Activated T-cell treated with anti-CD3 and anti-CD28 coated beads, Interleukin-2, amount 50 U/mL, for 48 hours (primary cell): ENCODE data around the gene PFKL.

Experiments used
- DNase-seq, 2 experiments: peaks; one replicate each; pipeline ENCODE4 v3.0.0-alpha.2; 2020

The PFKL gene

GRCh38 chr21:44314561-44314960 is 14.7 kb downstream of the PFKL start:
- no peak for DNase-seq

DNA sequence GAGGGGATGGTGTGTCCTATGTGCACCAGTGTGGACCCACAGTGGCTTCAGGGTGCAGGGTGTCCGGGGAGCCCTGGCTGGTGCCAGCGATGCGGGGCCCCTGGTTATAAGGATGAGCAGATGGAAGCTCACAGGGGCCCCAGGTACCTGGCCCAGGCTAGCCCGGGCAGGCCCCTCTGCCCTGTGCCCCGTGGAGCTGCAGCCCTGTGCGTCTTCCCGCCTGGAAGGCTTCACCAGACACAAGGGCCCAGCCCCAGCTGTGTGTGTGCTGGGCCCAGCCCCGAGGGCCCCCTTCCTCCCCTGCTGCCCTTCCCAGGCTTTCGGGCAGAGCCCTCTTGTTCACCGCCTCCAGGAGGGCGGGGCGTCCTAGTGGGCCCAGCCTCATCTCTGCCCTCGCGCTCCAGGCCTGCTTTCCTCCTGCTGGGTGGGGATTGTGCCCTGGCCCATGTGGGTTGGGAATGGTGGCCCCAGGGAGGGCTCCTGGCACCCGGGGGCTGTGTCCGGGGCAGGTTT is 15.9 kb downstream of the PFKL start:
- DNase-seq: no peak

GRCh38 chr21:44316277-44316900 is 16.5 kb downstream of the PFKL start:
- no peak for DNase-seq

- DNase-seq: no peak
Measured at GRCh38 chr21:44317241-44317782, 17.5 kb downstream of the PFKL start.

- DNase-seq: no peak
Measured at GRCh38 chr21:44317871-44318270, 18.0 kb downstream of the PFKL start.

DNA sequence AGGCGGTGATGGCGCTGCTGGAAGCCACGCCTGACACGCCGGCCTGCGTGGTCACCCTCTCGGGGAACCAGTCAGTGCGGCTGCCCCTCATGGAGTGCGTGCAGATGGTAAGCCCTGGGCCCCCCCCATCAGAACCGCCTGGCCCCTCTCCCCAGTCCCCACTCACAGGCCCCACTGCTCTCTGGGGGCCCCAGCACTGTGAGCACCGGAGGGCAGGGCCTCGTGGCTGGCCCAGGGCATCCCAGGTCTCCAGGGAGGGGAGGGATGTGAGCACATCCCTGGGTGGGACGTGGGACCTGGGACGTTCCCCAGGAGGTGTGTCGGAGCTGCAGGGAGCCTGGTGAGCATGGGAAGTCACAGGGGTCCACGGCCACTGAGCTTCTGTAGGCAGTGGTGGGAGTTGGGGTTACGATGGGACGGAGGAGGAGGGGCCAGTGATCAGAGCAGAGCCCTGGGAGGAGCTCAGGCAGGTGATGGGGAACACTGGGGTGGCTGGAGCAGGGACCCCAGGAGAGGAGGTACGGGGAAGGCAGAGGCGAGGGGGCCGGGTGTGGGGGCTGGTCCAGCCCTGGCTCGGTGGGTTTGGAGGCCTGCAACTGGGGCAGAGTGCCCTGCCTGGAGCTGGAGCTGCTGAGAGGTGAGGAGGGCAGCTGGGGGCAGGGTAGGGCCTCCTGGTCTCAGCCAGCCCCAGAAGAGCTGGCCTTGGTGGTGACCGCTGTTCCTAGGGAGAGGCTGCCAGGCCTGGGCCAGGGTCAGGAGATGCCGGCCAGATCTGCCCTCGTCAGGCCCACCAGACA is 18.8 kb downstream of the PFKL start:
- no peak for DNase-seq

DNA sequence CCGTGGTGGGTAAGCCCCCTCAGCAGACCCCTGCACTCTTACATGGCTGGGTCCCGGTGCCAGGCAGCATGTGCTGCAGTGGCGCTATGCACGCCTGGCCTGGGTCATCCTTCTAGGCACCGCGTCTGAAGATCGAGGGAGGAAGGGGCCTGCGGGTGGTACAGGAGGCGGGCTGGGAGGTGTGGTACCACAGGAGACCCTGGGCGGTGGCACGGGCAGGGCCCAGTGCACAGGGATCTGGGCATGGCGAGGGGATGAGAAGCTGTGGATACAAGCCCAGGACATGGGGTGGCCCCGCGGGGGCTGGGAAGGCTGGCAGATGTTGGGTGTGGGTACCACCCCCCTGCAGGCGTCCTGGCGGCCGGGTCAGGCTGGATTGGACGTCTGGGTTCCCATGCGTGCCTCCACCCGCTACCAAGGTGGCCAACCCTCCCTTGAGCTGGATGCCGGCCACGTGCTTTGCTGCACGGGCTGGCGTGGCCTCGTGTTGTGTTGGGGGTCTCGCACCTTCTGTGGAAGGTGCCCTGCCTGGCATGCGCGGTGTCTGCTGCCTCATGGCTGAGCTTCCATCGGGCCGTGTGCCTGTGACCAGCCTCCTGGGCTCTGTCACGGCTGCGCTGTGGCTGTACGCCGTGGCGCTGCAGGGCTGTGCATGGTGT is 19.7 kb downstream of the PFKL start:
- no peak for DNase-seq

DNA sequence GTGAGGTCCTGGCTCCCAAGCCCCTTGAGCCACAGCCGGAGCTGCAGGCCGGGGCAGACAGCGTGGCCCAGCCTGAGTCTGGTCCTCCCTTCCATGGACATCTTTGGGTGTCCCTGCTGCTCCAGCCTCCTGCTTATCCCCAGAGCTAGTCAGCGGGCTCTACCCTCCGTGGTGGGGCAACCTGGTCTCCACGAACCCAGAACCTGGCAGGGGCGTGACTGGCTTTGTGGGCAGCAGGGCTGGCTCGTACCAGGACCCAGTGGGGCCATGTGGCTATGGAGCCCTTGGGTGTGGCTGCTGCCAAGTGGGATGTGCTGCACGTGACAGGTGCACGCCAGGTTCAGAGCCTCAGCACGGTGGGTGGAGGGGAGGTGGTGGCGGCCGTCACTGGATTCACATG is 21.0 kb downstream of the PFKL start:
- DNase-seq: no peak

DNA sequence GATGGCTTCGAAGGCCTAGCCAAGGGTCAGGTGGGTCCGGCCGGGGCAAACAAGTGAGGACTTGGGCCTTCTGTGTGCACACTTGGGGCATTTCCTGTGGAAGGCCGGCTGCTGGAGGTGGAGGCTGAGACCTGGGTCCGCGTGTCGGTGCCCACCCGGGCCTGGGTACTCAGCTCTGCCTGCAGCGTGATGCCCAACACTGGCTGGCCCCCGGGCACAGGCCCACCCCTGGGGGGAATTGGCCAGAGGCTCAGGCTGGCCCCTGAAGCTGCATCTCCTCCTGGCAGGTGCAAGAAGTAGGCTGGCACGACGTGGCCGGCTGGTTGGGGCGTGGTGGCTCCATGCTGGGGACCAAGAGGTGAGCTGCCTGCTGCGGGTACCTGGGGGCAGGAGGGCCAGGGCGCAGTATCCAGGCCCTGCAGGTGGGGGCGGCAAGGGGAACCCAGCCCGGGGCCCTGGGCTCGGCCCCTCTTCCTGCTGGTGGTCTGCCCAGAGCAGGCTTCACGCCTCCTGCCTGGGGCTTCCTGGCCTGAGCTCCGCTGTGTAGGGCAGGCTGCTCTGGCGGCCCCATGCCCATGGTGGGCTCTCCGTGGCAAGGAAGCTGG is 22.1 kb downstream of the PFKL start:
- DNase-seq: no peak

- DNase-seq: no peak
Measured at GRCh38 chr21:44322621-44323325, 22.9 kb downstream of the PFKL start.

DNA sequence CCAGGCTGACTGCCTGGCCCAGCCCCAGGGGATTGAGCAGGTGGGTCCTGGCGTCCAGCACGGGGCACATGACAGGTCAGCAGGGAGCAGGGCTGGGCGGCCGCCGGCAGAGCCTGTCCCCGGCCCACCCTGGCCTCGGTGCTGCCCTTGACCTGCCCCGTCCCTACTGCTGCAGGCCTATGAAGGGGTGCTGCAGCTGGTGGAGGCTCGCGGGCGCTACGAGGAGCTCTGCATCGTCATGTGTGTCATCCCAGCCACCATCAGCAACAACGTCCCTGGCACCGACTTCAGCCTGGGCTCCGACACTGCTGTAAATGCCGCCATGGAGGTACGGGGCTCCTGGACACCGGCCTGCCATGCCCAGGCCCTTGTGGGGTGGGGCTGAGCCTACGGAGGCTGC is 23.7 kb downstream of the PFKL start:
- DNase-seq: no peak

DNA sequence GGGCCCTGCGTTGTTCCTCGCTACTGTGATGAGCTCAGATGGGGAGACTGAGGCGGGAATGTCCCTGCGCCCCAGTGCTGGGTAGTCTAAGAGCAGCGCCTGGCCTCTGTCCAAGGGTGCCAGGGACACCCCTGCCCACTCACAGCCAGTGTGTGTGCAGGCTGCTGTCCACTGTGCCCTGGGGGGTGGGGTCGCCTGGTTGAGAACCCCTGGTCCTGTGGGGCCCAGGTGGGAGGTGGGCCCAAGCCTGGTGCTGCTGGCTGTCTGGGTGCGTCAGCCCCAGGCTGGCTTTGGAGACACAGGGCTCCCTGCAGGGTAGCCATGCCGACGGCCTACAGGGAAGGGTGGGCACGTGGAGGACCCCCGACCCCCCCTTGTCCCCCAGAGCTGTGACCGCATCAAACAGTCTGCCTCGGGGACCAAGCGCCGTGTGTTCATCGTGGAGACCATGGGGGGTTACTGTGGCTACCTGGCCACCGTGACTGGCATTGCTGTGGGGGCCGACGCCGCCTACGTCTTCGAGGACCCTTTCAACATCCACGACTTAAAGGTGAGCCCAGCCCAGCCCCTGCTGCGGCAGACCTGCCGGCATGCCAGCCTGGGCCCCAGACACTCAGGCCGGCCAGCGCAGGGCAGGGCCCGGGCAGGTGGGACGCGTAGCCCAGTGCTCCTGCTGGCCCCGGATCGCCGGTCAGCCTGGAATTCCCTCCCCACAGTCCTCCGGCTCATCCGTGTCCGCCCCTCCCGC is 24.4 kb downstream of the PFKL start:
- no peak for DNase-seq

- no peak for DNase-seq
Measured at GRCh38 chr21:44324854-44325107, 24.9 kb downstream of the PFKL start.

GRCh38 chr21:44325386-44326271 is 25.8 kb downstream of the PFKL start:
- no peak for DNase-seq

- DNase-seq: no peak
Measured at GRCh38 chr21:44326272-44326647, 26.4 kb downstream of the PFKL start.

GRCh38 chr21:44326716-44327602 is 27.1 kb downstream of the PFKL start:
- DNase-seq: no peak

DNA sequence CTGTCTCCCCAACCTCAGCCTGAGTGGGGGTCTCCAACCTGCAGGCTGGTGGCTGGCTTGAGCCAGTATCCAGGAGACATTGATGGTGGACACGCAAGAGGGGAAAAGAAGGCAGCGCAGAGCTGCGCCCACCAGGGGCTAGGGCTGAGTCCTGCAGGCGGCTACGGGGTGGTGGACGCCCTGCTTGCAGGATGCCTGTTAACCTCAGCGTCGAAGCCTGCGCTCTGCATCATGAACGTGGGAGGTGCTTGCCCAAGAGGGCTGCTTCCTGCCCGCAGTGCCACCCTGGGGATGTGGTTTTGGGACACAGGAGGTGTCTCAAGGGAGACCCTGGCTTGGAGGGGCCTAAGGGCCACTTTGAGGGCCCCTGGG is 27.7 kb downstream of the PFKL start:
- no peak for DNase-seq

DNA sequence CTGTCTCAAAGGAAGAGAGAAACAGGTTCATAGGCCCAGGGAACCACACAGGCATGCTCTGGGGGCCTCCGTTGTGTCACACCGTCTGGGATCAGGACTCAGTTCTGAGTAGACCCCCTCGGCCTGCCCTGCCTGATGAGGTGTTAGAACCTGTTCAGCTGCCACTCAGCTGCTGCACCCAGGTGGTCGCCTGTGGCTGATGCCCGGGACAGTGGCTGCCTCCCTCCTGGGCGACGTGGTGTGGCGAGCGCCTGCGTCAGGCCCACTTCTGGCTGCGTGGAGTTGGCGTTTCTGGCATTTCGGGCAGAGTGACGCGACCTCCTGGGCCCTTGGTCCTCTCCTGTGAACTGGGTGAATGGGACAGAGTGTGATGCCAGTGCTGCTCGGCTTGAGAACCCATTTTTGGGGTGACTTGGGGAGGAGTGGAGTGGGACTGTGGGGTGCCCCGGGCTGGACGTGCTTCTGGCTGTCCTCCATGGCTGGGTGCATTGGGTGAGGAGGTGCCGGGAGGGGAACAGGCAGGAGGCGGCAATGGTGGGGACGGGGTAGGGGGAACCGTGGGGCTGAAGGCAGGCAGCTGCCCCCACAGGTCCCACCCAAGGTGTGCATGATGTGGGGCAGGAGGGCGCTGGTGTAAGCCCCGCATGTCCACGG is 28.5 kb downstream of the PFKL start:
- no peak for DNase-seq

GRCh38 chr21:44329086-44329889 is 29.4 kb downstream of the PFKL start:
- no peak for DNase-seq
